H9 (cell line): Measurements from ENCODE around the gene BPIFB4. TPM values are rescaled to one million over a fixed set of nuclear protein-coding genes. Genes with fewer than 3 reads are reported as not detected.
"Not testable (repeated sequence)": the region's sequence is repeated elsewhere in the genome, so short reads cannot be mapped to it uniquely, and the experiment has no call there.

Source experiments
- DNase-seq: peaks from one replicate; pipeline ENCODE4 v3.0.0-alpha.2; 2017
- H2AFZ ChIP-seq: one replicate; pipeline ENCODE4 v1.6.1; 2013; ENCODE audit warnings: mild to moderate bottlenecking, low read length, control low read depth, moderate library complexity
- H2AK5ac ChIP-seq: 2 replicates; pipeline ENCODE4 v1.6.1; 2013; ENCODE audit warnings: low read length, control low read depth, mixed read lengths; ENCODE audit not compliant: insufficient read length
- H2BK120ac ChIP-seq: one replicate; pipeline ENCODE4 v1.6.1; 2013; ENCODE audit warnings: low read depth, mild to moderate bottlenecking, low read length, control low read depth, inconsistent platforms; ENCODE audit not compliant: poor library complexity, severe bottlenecking
- H2BK12ac ChIP-seq: 2 replicates; pipeline ENCODE4 v1.6.1; 2013; ENCODE audit warnings: low read length, control low read depth, mixed read lengths, low read depth; ENCODE audit not compliant: insufficient read length
- H2BK15ac ChIP-seq: 2 replicates; pipeline ENCODE4 v1.6.1; 2013; ENCODE audit warnings: low read depth, low read length, control low read depth
- H2BK20ac ChIP-seq: one replicate; pipeline ENCODE4 v1.6.1; 2013; ENCODE audit warnings: low read depth, mild to moderate bottlenecking, low read length, control low read depth, inconsistent platforms; ENCODE audit not compliant: poor library complexity, severe bottlenecking
- H2BK5ac ChIP-seq: 2 replicates; pipeline ENCODE4 v1.6.1; 2013; ENCODE audit warnings: low read length, control low read depth, mixed read lengths; ENCODE audit not compliant: insufficient read length
- H3K14ac ChIP-seq: 2 replicates; pipeline ENCODE4 v1.6.1; 2013; ENCODE audit warnings: low read length, control low read depth; ENCODE audit not compliant: insufficient read depth
- H3K18ac ChIP-seq: 2 replicates; pipeline ENCODE4 v1.6.1; 2013; ENCODE audit warnings: low read depth, mild to moderate bottlenecking, mixed read lengths, low read length, control low read depth; ENCODE audit not compliant: insufficient read length
- H3K23ac ChIP-seq: 2 replicates; pipeline ENCODE4 v1.6.1; 2013; ENCODE audit warnings: low read length, control low read depth, mixed read lengths, low read depth; ENCODE audit not compliant: insufficient read length
- H3K23me2 ChIP-seq: 2 replicates; pipeline ENCODE4 v1.6.1; 2013; ENCODE audit warnings: low read depth, mild to moderate bottlenecking, mixed read lengths, low read length, control low read depth; ENCODE audit not compliant: insufficient read length, poor library complexity, severe bottlenecking
- H3K27ac ChIP-seq: 2 replicates; pipeline ENCODE4 v1.5.1; 2013; ENCODE audit warnings: low read length, control low read depth, mixed read lengths, low read depth; ENCODE audit not compliant: insufficient read length
- H3K27me3 ChIP-seq: 2 replicates; pipeline ENCODE4 v1.6.1; 2013; ENCODE audit warnings: low read length, control low read depth, inconsistent platforms; ENCODE audit not compliant: insufficient read depth
- H3K4ac ChIP-seq: 2 replicates; pipeline ENCODE4 v1.6.1; 2013; ENCODE audit warnings: low read depth, mild to moderate bottlenecking, control low read depth, inconsistent platforms, low read length, moderate library complexity
- H3K4me1 ChIP-seq: 2 replicates; pipeline ENCODE4 v1.6.1; 2013; ENCODE audit warnings: low read length, control low read depth, inconsistent platforms; ENCODE audit not compliant: insufficient read depth
- H3K4me2 ChIP-seq: 2 replicates; pipeline ENCODE4 v1.6.1; 2013; ENCODE audit warnings: low read length, control low read depth, mixed read lengths; ENCODE audit not compliant: insufficient read length, insufficient read depth
- H3K56ac ChIP-seq: 2 replicates; pipeline ENCODE4 v1.6.1; 2013; ENCODE audit warnings: low read depth, mild to moderate bottlenecking, mixed read lengths, low read length, control low read depth; ENCODE audit not compliant: insufficient read length
- H3K79me1 ChIP-seq: 2 replicates; pipeline ENCODE4 v1.6.1; 2013; ENCODE audit warnings: low read depth, mild to moderate bottlenecking, moderate library complexity, low read length, control low read depth, inconsistent platforms; ENCODE audit not compliant: insufficient read depth, poor library complexity, severe bottlenecking
- H3K79me2 ChIP-seq: 2 replicates; pipeline ENCODE4 v1.6.1; 2013; ENCODE audit warnings: low read length, control low read depth, inconsistent platforms; ENCODE audit not compliant: insufficient read depth
- H3K9ac ChIP-seq: 2 replicates; pipeline ENCODE4 v1.6.1; 2013; ENCODE audit warnings: low read length, control low read depth, mixed read lengths; ENCODE audit not compliant: insufficient read length; ENCODE audit errors: extremely low read depth
- H3K9me3 ChIP-seq: one replicate; pipeline ENCODE4 v1.6.1; 2013; ENCODE audit warnings: low read depth, low read length, inconsistent platforms; ENCODE audit not compliant: control insufficient read depth
- H3T11ph ChIP-seq: one replicate; pipeline ENCODE4 v1.6.1; 2013; ENCODE audit warnings: mild to moderate bottlenecking, low read length, control low read depth, inconsistent platforms
- H4K20me1 ChIP-seq: one replicate; pipeline ENCODE4 v1.6.1; 2013; ENCODE audit not compliant: control insufficient read depth, insufficient read length, insufficient read depth
- H4K5ac ChIP-seq: 2 replicates; pipeline ENCODE4 v1.6.1; 2013; ENCODE audit warnings: low read depth, mild to moderate bottlenecking, mixed read lengths, low read length, control low read depth; ENCODE audit not compliant: insufficient read length
- H4K8ac ChIP-seq: replicated peaks from 2 replicates; pipeline ENCODE4 v1.6.1; 2013; ENCODE audit warnings: low read length, control low read depth, mixed read lengths, low read depth; ENCODE audit not compliant: insufficient read length
- H4K91ac ChIP-seq: 2 replicates; pipeline ENCODE4 v1.6.1; 2013; ENCODE audit warnings: low read depth, mild to moderate bottlenecking, moderate library complexity, mixed read lengths, low read length, control low read depth; ENCODE audit not compliant: insufficient read length
- H3K27ac Mint-ChIP-seq, 3 experiments: 2 replicates in 2 of 3; 3 replicates in 1 of 3; pipeline ENCODE4 v1.8.0; 2020 to 2021; ENCODE audit warnings: mixed read lengths in 3 of 3, mild to moderate bottlenecking in 1 of 3, moderate library complexity in 1 of 3
- H3K27me3 Mint-ChIP-seq: 2 replicates; pipeline ENCODE4 v1.8.0; 2021; ENCODE audit warnings: low read depth, mild to moderate bottlenecking, moderate library complexity, mixed read lengths
- H3K36me3 Mint-ChIP-seq, 3 experiments: 2 replicates in 2 of 3; 3 replicates in 1 of 3; pipeline ENCODE4 v1.8.0; 2020 to 2021; ENCODE audit warnings: low read depth in 3 of 3, mixed read lengths in 3 of 3; ENCODE audit not compliant: insufficient read depth in 1 of 3
- H3K4me1 Mint-ChIP-seq, 2 experiments: 2 replicates each; pipeline ENCODE4 v1.8.0; 2020; ENCODE audit warnings: mixed read lengths in 2 of 2
- H3K4me3 Mint-ChIP-seq, 2 experiments: 2 replicates in 1 of 2; 3 replicates in 1 of 2; pipeline ENCODE4 v1.8.0; 2020 to 2021; ENCODE audit warnings: mild to moderate bottlenecking in 2 of 2, mixed read lengths in 2 of 2, moderate library complexity in 1 of 2
- H3K9me3 Mint-ChIP-seq, 2 experiments: 2 replicates in 1 of 2; 3 replicates in 1 of 2; pipeline ENCODE4 v1.8.0; 2020; ENCODE audit warnings: mild to moderate bottlenecking in 2 of 2, mixed read lengths in 2 of 2, moderate library complexity in 1 of 2
- WGBS: extraction: QIAGEN DNeasy Blood & Tissue Kit; methylation state at CpG from one replicate; pipeline ENCODE4 v1.1.7; 2013; ENCODE audit warnings: missing lambda C conversion rate, low lambda C conversion rate, mixed read lengths; ENCODE audit not compliant: insufficient read length; ENCODE audit errors: extremely low coverage; 5-methylcytosine and 5-hydroxymethylcytosine counted together
- total RNA-seq: library from RNA; stranded (reverse); gene quantifications from 2 replicates; pipeline ENCODE4 v1.2.1, GENCODE V29; 2021
- TF ChIP-seq, protein P1 (sequence below): fragments of 200-600 bp; sonication (generic); conservative IDR thresholded peaks from 3 replicates; pipeline ENCODE4 v1.8.0; 2021; ENCODE audit warnings: antibody characterized with exemption, mild to moderate bottlenecking

Gene BPIFB4
- total RNA-seq, 1 experiment from 2014 or later, result not detected

DNA sequence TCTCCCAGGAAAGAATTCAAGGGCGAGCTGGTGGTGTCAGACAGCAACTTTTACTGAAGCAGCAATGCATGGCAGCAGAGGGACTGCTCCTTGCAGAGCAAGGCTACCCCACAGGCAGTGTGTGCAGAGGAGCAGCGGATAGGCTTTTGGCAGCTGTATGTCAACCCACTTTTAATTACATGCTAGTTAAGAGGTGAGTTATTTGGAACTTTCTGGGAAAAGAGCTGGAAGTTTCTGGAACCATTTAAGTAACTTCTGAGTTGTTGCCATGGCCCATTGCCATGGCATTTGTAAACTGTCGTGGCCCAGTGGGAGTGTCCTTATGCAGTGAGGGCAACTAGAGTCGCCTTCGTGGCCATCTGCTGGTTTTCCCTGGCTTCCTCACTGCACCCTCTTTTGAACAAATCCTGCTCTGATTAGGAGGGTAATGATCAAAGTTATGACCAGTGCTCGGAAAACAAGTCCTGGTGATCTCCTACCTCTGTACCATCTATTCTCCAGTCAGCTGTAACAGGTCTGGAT is 34.0 kb downstream of the BPIFB4 start:
- Histone ChIP-seq H3K9me3 (no peaks in the 10 kb centered on the region), H3K4me1 (no peaks in the 10 kb centered on the region), H2AFZ (no peak overlapping the region), H4K8ac (no peak overlapping the region), H3K79me1 (no peaks in the 10 kb centered on the region), H3K27me3 (no peaks in the 10 kb centered on the region), H2BK20ac (no peak overlapping the region), H2BK5ac (no peak overlapping the region), H3K27ac (no peak overlapping the region), H3K79me2 (no peaks in the 10 kb centered on the region), H3K56ac (no peak overlapping the region), H3K23ac (no peak overlapping the region), H4K91ac (no peak overlapping the region), H3K9ac (no peak overlapping the region), H2BK120ac (no peak overlapping the region), H4K5ac (no peak overlapping the region), H3K4ac (no peak overlapping the region), H3T11ph (no peak overlapping the region), H2BK12ac (no peak overlapping the region), H3K23me2 (no peaks in the 10 kb centered on the region), H4K20me1 (no peaks in the 10 kb centered on the region), H3K18ac (no peak overlapping the region), H2AK5ac (no peak overlapping the region), H2BK15ac (no peak overlapping the region), H3K4me2 (no peak overlapping the region), H3K14ac (no peak overlapping the region)
- Mint-ChIP-seq H3K9me3 (peaks cover 24 to 27% of the 10 kb centered on the region in 2 experiments), H3K4me1 (no peaks in the 10 kb centered on the region), H3K4me3 (no peak overlapping the region), H3K27me3 (peaks cover 19% of the 10 kb centered on the region), H3K36me3 (peaks cover 9 to 19% (median 14%) of the 10 kb centered on the region in 3 experiments), H3K27ac (no peak overlapping the region)
- TF ChIP-seq, protein P1, sequence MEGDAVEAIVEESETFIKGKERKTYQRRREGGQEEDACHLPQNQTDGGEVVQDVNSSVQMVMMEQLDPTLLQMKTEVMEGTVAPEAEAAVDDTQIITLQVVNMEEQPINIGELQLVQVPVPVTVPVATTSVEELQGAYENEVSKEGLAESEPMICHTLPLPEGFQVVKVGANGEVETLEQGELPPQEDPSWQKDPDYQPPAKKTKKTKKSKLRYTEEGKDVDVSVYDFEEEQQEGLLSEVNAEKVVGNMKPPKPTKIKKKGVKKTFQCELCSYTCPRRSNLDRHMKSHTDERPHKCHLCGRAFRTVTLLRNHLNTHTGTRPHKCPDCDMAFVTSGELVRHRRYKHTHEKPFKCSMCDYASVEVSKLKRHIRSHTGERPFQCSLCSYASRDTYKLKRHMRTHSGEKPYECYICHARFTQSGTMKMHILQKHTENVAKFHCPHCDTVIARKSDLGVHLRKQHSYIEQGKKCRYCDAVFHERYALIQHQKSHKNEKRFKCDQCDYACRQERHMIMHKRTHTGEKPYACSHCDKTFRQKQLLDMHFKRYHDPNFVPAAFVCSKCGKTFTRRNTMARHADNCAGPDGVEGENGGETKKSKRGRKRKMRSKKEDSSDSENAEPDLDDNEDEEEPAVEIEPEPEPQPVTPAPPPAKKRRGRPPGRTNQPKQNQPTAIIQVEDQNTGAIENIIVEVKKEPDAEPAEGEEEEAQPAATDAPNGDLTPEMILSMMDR, result no peak
- no CpG with 5 or more reads among the region's 6 CpGs for WGBS
- no peak for DNase-seq

GRCh38 chr20:33115501-33115900 is 36.1 kb downstream of the BPIFB4 start:
- H3K23ac ChIP-seq, H3K27ac ChIP-seq, H3T11ph ChIP-seq, H3K4me1 Mint-ChIP-seq, H2BK5ac ChIP-seq, H3K4me3 Mint-ChIP-seq, H3K79me1 ChIP-seq, H4K20me1 ChIP-seq, H3K79me2 ChIP-seq, H3K4ac ChIP-seq, H3K23me2 ChIP-seq, H2BK120ac ChIP-seq, H4K91ac ChIP-seq, H2BK20ac ChIP-seq, H2BK15ac ChIP-seq, H3K14ac ChIP-seq, H3K27me3 ChIP-seq, H3K4me2 ChIP-seq, H3K27ac Mint-ChIP-seq, H3K9me3 ChIP-seq, H2AK5ac ChIP-seq, H3K9ac ChIP-seq, H2BK12ac ChIP-seq, H4K5ac ChIP-seq, H3K4me1 ChIP-seq, DNase-seq, H3K18ac ChIP-seq, H4K8ac ChIP-seq, H3K56ac ChIP-seq, H2AFZ ChIP-seq: not testable (repeated sequence)
- Mint-ChIP-seq H3K27me3 (peaks cover 21% of the 10 kb centered on the region), H3K36me3 (peaks cover 9 to 19% (median 14%) of the 10 kb centered on the region in 3 experiments), H3K9me3 (peaks cover 29 to 31% of the 10 kb centered on the region in 2 experiments)
- no CpG with 5 or more reads among the region's 34 CpGs for WGBS
